Lung (tissue), 12 donors: ENCODE measurements around the gene PHACTR1. TPM values are rescaled to one million over a fixed set of nuclear protein-coding genes. Genes with fewer than 3 reads are reported as not detected.

Experiments used
- ATAC-seq: fragments of 200-7000 bp; cut with Tn5 transposase; one replicate; pipeline ENCODE4 v1.9.1; 2020; ENCODE audit warnings: moderate number of reproducible peaks; ENCODE audit not compliant: insufficient read depth, low FRiP score
- DNase-seq, 3 donors: peaks; one replicate each; pipeline ENCODE4 v3.0.0-alpha.2; 2013 to 2017
- H3K27ac ChIP-seq, 2 donors: one replicate each; pipeline ENCODE4 v1.5.1; 2013; ENCODE audit warnings: mild to moderate bottlenecking in 2 of 2, moderate library complexity in 2 of 2, control low read depth in 1 of 2, inconsistent platforms in 1 of 2, low read depth in 1 of 2, low read length in 1 of 2
- H3K27me3 ChIP-seq, 3 donors: one replicate each; pipeline ENCODE4 v1.5.1; 2013; ENCODE audit warnings: low read length in 2 of 3; ENCODE audit not compliant: control insufficient read depth in 3 of 3, insufficient read depth in 3 of 3
- H3K36me3 ChIP-seq, 4 donors: one replicate each; pipeline ENCODE4 v1.5.1; 2013; ENCODE audit warnings: low read length in 4 of 4, mild to moderate bottlenecking in 1 of 4, moderate library complexity in 1 of 4; ENCODE audit not compliant: control insufficient read depth in 4 of 4, insufficient read depth in 4 of 4
- H3K4me1 ChIP-seq, 5 donors: one replicate each; pipeline ENCODE4 v1.5.1; 2013; ENCODE audit warnings: low read length in 5 of 5, mild to moderate bottlenecking in 2 of 5, moderate library complexity in 1 of 5; ENCODE audit not compliant: control insufficient read depth in 5 of 5, insufficient read depth in 5 of 5
- H3K4me3 ChIP-seq: one replicate; pipeline ENCODE4 v1.5.1; 2013; ENCODE audit warnings: mild to moderate bottlenecking, control low read depth, moderate library complexity
- H3K9ac ChIP-seq, 2 donors: one replicate each; pipeline ENCODE4 v1.5.1; 2013; ENCODE audit warnings: low read length in 2 of 2, control low read depth in 1 of 2; ENCODE audit not compliant: insufficient read depth in 1 of 2
- H3K9me3 ChIP-seq, 4 donors: one replicate each; pipeline ENCODE4 v1.5.1; 2013; ENCODE audit warnings: low read length in 3 of 4, mild to moderate bottlenecking in 1 of 4, moderate library complexity in 1 of 4; ENCODE audit not compliant: control insufficient read depth in 4 of 4, insufficient read depth in 3 of 4
- CTCF ChIP-seq: IDR thresholded peaks from 2 replicates; pipeline ENCODE4 v1.5.1; 2012; ENCODE audit warnings: mild to moderate bottlenecking; ENCODE audit errors: control extremely low read depth, extremely low read depth
- WGBS, 2 donors: extraction: QIAGEN DNeasy Blood & Tissue Kit; methylation state at CpG; one replicate each; pipeline ENCODE4 v1.1.7; 2013; 5-methylcytosine and 5-hydroxymethylcytosine counted together
- polyA plus RNA-seq, 2 donors: library from polyadenylated mRNA; stranded (reverse); fragments of 200-250 nt; gene quantifications; one replicate each; pipeline ENCODE4 v1.2.1, GENCODE V29; 2013
- total RNA-seq, 2 donors: library from RNA; depleted of rRNA in 1 of 2; stranded (reverse); fragments of >200 nt in 1 of 2; gene quantifications; one replicate each; pipeline ENCODE4 v1.2.1, GENCODE V29; 2014 to 2021
- donor health status: control.
- donor health status: control.
- donor health status: Bipolar disorder and iron deficiency.
- donor health status: healthy.
- donor health status: DM: yes; HTN: yes; CAD: no.

The PHACTR1 gene
- total and polyA plus RNA-seq, 4 donors = 16.3 to 58.8 (median 41.9) TPM

- Histone ChIP-seq H3K27ac (no peak overlapping the region), H3K4me1 (peaks cover 0 to 2% (median 0%) of the 10 kb centered on the region in 5 donors), H3K27me3 (no peaks in the 10 kb centered on the region), H3K9ac (no peak overlapping the region), H3K36me3 (peaks cover 0 to 3% (median 0%) of the 10 kb centered on the region in 4 donors), H3K9me3 (peaks cover 0 to 2% (median 0%) of the 10 kb centered on the region in 4 donors), H3K4me3 (no peak overlapping the region)
- WGBS, 2 donors = 91 to 94% methylated on average over 5 of the region's 5 CpGs
- DNase-seq (no peak), ATAC-seq (no peak)
- no peak for TF ChIP-seq CTCF
Measured at GRCh38 chr6:13166269-13166668, 449.7 kb downstream of the PHACTR1 start.

DNA sequence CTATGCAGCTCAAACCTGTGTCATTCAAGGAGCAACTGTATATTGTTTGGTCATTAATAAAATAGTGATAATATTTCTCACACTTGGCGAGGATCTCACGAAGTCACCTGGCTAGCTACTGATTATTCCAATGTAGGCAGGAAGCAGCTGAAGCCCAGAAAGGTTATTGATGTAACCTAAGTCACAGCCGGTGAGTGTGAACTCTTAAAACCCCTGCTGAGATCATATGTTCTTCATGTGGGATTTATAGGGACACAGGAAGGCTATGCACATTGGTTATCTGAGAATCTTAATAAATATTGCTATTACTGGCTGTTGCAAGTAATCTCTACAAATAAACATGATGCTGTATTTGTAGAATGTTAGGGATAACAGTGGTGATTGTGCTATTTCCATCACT, 450.3 kb downstream of the PHACTR1 start:
- Histone ChIP-seq H3K36me3 (peaks cover 0 to 3% (median 0%) of the 10 kb centered on the region in 4 donors), H3K9ac (no peak overlapping the region), H3K9me3 (peaks cover 0 to 2% (median 0%) of the 10 kb centered on the region in 4 donors), H3K4me3 (no peak overlapping the region), H3K27me3 (no peaks in the 10 kb centered on the region), H3K27ac (no peak overlapping the region), H3K4me1 (peaks cover 0 to 2% (median 0%) of the 10 kb centered on the region in 5 donors)
- ATAC-seq = no peak
- TF ChIP-seq CTCF = no peak
- 86% methylated on average over 3 of the region's 3 CpGs for WGBS, 2 donors
- no peak for DNase-seq

GRCh38 chr6:13172291-13172690, 455.7 kb downstream of the PHACTR1 start:
- Histone ChIP-seq H3K36me3 (no peaks in the 10 kb centered on the region), H3K27ac (no peak overlapping the region), H3K27me3 (peaks cover 0 to 4% (median 0%) of the 10 kb centered on the region in 3 donors), H3K4me1 (peaks cover 0 to 2% (median 0%) of the 10 kb centered on the region in 5 donors), H3K4me3 (no peak overlapping the region), H3K9me3 (peaks cover 0 to 1% (median 0%) of the 10 kb centered on the region in 4 donors), H3K9ac (no peak overlapping the region)
- ATAC-seq (no peak), DNase-seq (no peak)
- TF ChIP-seq CTCF = no peak
- WGBS, 2 donors = 94 to 96% methylated on average over 3 of the region's 3 CpGs

DNA sequence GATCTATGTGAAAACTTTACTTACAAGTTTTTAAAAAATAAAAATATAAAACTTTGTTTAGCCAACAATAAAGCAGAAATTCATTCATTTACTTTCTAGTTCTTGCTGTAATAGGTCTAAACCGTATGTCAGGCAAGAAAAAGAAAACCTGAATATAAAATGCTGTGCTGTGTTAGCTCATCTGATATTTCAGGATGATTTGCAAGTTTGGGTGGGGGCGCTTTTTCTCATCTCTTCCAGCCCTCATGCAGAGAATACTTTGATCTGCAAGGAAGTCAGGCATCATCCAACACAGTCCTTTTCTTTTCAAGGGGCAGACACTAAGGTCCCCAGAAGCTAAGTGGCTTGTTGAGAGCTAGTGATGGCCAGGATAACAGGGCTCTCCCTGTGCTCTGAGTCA, 458.5 kb downstream of the PHACTR1 start:
- H3K9ac ChIP-seq = no peak overlapping the region
- no peak overlapping the region for H3K27ac ChIP-seq
- no peak overlapping the region for H3K4me3 ChIP-seq
- peaks cover 0 to 1% (median 0%) of the 10 kb centered on the region in 4 donors for H3K9me3 ChIP-seq
- H3K36me3 ChIP-seq = no peaks in the 10 kb centered on the region
- WGBS, 2 donors = 80 to 84% methylated on average over 2 of the region's 2 CpGs
- DNase-seq (no peak), ATAC-seq (no peak)
- H3K4me1 ChIP-seq = peaks cover 0 to 4% (median 0%) of the 10 kb centered on the region in 5 donors
- no peak for TF ChIP-seq CTCF
- H3K27me3 ChIP-seq = peaks cover 0 to 4% (median 0%) of the 10 kb centered on the region in 3 donors
